HepG2 (cell line): Measurements from ENCODE around the gene ESRP2. TPM values are rescaled to one million over a fixed set of nuclear protein-coding genes. Genes with fewer than 3 reads are reported as not detected.

Experiments
- ELK4 ChIP-seq: sonication (generic); formaldehyde crosslinking; IDR thresholded peaks from 2 replicates; pipeline ENCODE4 v1.9.0; 2021; ENCODE audit warnings: missing genetic modification reagents, borderline replicate concordance
- EZH2 ChIP-seq: conservative IDR thresholded peaks from 2 replicates; pipeline ENCODE4 v1.6.1; 2012; ENCODE audit warnings: mild to moderate bottlenecking, low read depth, low read length, moderate library complexity
- FOXK1 ChIP-seq: sonication (generic); formaldehyde crosslinking; IDR thresholded peaks from 2 replicates; pipeline ENCODE4 v1.4.0; 2020; ENCODE audit warnings: low read depth, missing genetic modification reagents, borderline replicate concordance
- GABPB1 ChIP-seq: IDR thresholded peaks from 2 replicates; pipeline ENCODE4 v1.6.1; 2016; ENCODE audit warnings: mild to moderate bottlenecking, missing genetic modification reagents, moderate library complexity, missing compliant biosample characterization
- GFI1 ChIP-seq: sonication (generic); formaldehyde crosslinking; IDR thresholded peaks from 2 replicates; pipeline ENCODE4 v1.5.0; 2020; ENCODE audit warnings: missing genetic modification reagents, mild to moderate bottlenecking, borderline replicate concordance
- GMEB1 ChIP-seq: sonication (generic); formaldehyde crosslinking; IDR thresholded peaks from 2 replicates; pipeline ENCODE4 v1.5.1; 2020; ENCODE audit warnings: missing genetic modification reagents, mild to moderate bottlenecking, borderline replicate concordance
- HMG20B ChIP-seq: conservative IDR thresholded peaks from 2 replicates; pipeline ENCODE4 v1.6.1; 2016; ENCODE audit warnings: missing genetic modification reagents, missing compliant biosample characterization
- HOXA9 ChIP-seq: sonication (generic); formaldehyde crosslinking; IDR thresholded peaks from 2 replicates; pipeline ENCODE4 v1.8.1; 2022; ENCODE audit warnings: missing genetic modification reagents, mild to moderate bottlenecking, moderate library complexity, borderline replicate concordance
- KMT2A ChIP-seq: sonication (generic); formaldehyde crosslinking; IDR thresholded peaks from 2 replicates; pipeline ENCODE4 v1.4.0; 2020; ENCODE audit warnings: missing genetic modification reagents
- MTF2 ChIP-seq: sonication (generic); formaldehyde crosslinking; IDR thresholded peaks from 2 replicates; pipeline ENCODE4 v1.5.0; 2020; ENCODE audit warnings: missing genetic modification reagents, borderline replicate concordance
- POLR2AphosphoS2 ChIP-seq: IDR thresholded peaks from 2 replicates; pipeline ENCODE4 v1.6.1; 2011; ENCODE audit warnings: low read depth, low read length, improper control_type of control experiment
- PRPF4 ChIP-seq: fragments of 200-400 bp; formaldehyde crosslinking; IDR thresholded peaks from 2 replicates; pipeline ENCODE4 v1.6.1; 2016; ENCODE audit warnings: low read length, low read depth; ENCODE audit not compliant: poor library complexity, severe bottlenecking
- RNF219 ChIP-seq: sonication (generic); formaldehyde crosslinking; IDR thresholded peaks from 2 replicates; pipeline ENCODE4 v1.5.0; 2020; ENCODE audit warnings: mild to moderate bottlenecking, missing genetic modification reagents
- SALL1 ChIP-seq: sonication (generic); formaldehyde crosslinking; IDR thresholded peaks from 2 replicates; pipeline ENCODE4 v1.8.0; 2022; ENCODE audit warnings: mild to moderate bottlenecking, missing genetic modification reagents
- TCF7L2 ChIP-seq: IDR thresholded peaks from 2 replicates; pipeline ENCODE4 v1.6.1; 2011; ENCODE audit warnings: mild to moderate bottlenecking, low read depth, low read length, moderate library complexity
- ZBTB43 ChIP-seq: sonication (generic); formaldehyde crosslinking; conservative IDR thresholded peaks from 2 replicates; pipeline ENCODE4 v1.4.0; 2020; ENCODE audit warnings: missing genetic modification reagents
- ZMYM2 ChIP-seq: sonication (generic); formaldehyde crosslinking; IDR thresholded peaks from 2 replicates; pipeline ENCODE4 v1.8.0; 2022; ENCODE audit warnings: mild to moderate bottlenecking, missing genetic modification reagents
- ZNF101 ChIP-seq: sonication (generic); formaldehyde crosslinking; IDR thresholded peaks from 2 replicates; pipeline ENCODE4 v1.4.0; 2020; ENCODE audit warnings: mild to moderate bottlenecking, low read depth, missing genetic modification reagents, borderline replicate concordance
- ZNF235 ChIP-seq: sonication (generic); formaldehyde crosslinking; IDR thresholded peaks from 2 replicates; pipeline ENCODE4 v1.8.1; 2023; ENCODE audit warnings: mild to moderate bottlenecking, missing genetic modification reagents, borderline replicate concordance
- ZNF317 ChIP-seq: sonication (generic); formaldehyde crosslinking; IDR thresholded peaks from 2 replicates; pipeline ENCODE4 v1.5.0; 2020; ENCODE audit warnings: mild to moderate bottlenecking, missing genetic modification reagents
- ZNF570 ChIP-seq: sonication (generic); formaldehyde crosslinking; IDR thresholded peaks from 2 replicates; pipeline ENCODE4 v1.4.0; 2020; ENCODE audit warnings: mild to moderate bottlenecking, missing genetic modification reagents, borderline replicate concordance
- ZNF773 ChIP-seq: sonication (generic); formaldehyde crosslinking; IDR thresholded peaks from 2 replicates; pipeline ENCODE4 v1.4.0; 2020; ENCODE audit warnings: missing genetic modification reagents, borderline replicate concordance
- ZSCAN22 ChIP-seq: sonication (generic); formaldehyde crosslinking; IDR thresholded peaks from 2 replicates; pipeline ENCODE4 v1.4.0; 2020; ENCODE audit warnings: mild to moderate bottlenecking, missing genetic modification reagents
- polyA plus RNA-seq, 8 experiments: library from polyadenylated mRNA; depleted of rRNA in 3 of 8; stranded (reverse) in 7 of 8; unstranded in 1 of 8; fragments of >200 nt; fragmentation: Illumina TruSeq in 4 of 8; extraction: Trizol in 4 of 8; gene quantifications; 2 replicates each; pipeline versions ENCODE4 v1.2.1 to v1.2.3, GENCODE V29; 2011 to 2016; ENCODE audit warnings: low read depth in 4 of 8, missing spikeins in 1 of 8, mixed read lengths in 1 of 8; ENCODE audit not compliant: insufficient read depth in 1 of 8
- total RNA-seq, 5 experiments: library from RNA; depleted of rRNA; stranded (reverse); fragments of >200 nt; fragmentation: Illumina TruSeq; extraction: Trizol; gene quantifications; 2 replicates each; pipeline ENCODE4 v1.2.3, GENCODE V29; 2016; ENCODE audit warnings: low read depth in 1 of 5

The ESRP2 gene
- total and polyA plus RNA-seq, 2 of the 13 experiments (the other 11 are each of a cell fraction or from before 2014, with no cell fraction given) = 21.1 to 32.4 TPM

- TF ChIP-seq ZBTB43 (CRISPR knock-in tag) (peak; percentile 67; the same call in 1 of the 2 replicates), HOXA9 (no peak), ZNF773 (no peak), TCF7L2 (peak; percentile 62; the same call in 1 of the 2 replicates), ZSCAN22 (CRISPR knock-in tag) (no peak), SALL1 (CRISPR knock-in tag) (peak; percentile 78), GFI1 (CRISPR knock-in tag) (peak; percentile 86), POLR2AphosphoS2 (peak; percentile 88; the same call in 1 of the 2 replicates), ZNF570 (CRISPR knock-in tag) (no peak), ZNF317 (peak; percentile 90), ZMYM2 (CRISPR knock-in tag) (no peak), KMT2A (CRISPR knock-in tag) (peak; percentile 50; the same call in 1 of the 2 replicates), EZH2 (no peak), RNF219 (CRISPR knock-in tag) (no peak), ZNF101 (CRISPR knock-in tag) (peak; percentile 90; the same call in 1 of the 2 replicates), HMG20B (CRISPR knock-in tag) (peak; percentile 98), ZNF235 (CRISPR knock-in tag) (peak; percentile 62; the same call in 1 of the 2 replicates), PRPF4 (no peak), GABPB1 (no peak; the same call in 1 of the 2 replicates), ELK4 (no peak), FOXK1 (peak; percentile 81; the same call in 1 of the 2 replicates), MTF2 (CRISPR knock-in tag) (0 out of 2 replicates have a peak, but pooled peaks have one; percentile 73), GMEB1 (CRISPR knock-in tag) (no peak; the same call in 1 of the 2 replicates)
Measured at GRCh38 chr16:68265078-68265920, 29.4 kb upstream of the ESRP2 start (continued).
